Measurements from ENCODE around the gene IGF2R. TPM values are rescaled to one million over a fixed set of nuclear protein-coding genes. Genes with fewer than 3 reads are reported as not detected.

IGF2R gene
- total RNA-seq, 3 donors from 2014 or later, result 60.4 to 112 (median 81.0) TPM

DNA sequence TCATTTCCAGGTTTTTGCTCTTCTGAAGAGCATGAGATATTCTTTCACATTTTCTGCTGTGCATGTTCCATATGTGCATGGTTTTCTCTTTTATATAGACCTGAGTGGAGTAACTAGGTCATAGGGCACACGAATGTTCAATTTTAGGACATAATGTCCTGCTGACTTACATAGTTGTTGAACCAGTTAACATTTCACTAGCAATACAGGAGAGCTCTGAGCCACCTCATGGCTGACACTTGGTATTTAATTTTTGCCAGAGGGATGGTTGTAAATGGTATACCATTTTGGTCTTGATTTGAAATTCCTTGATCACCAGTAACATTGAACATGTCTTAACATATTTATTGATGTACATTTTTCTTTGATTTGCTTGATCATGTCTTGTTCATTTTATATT, 38.3 kb downstream of the IGF2R start:
- Histone ChIP-seq H3K4me1 (no peaks in the 10 kb centered on the region), H3K9me3 (no peaks in the 10 kb centered on the region), H3K27ac (no peak overlapping the region), H3K27me3 (no peaks in the 10 kb centered on the region), H3K36me3 (no peaks in the 10 kb centered on the region), H3K4me3 (no peak overlapping the region)
- no peak for DNase-seq (ENCODE audit: low spot score in 2 of 2)
- intact Hi-C loops (cut with DNase I; ENCODE audit: low total_unique reads), result no loop called here
- TF ChIP-seq POLR2A (IDR thresholded peaks at IDR 0.05) (no peak), POLR2AphosphoS5 (IDR thresholded peaks at IDR 0.05) (no peak)
- TF ChIP-seq, protein P1, sequence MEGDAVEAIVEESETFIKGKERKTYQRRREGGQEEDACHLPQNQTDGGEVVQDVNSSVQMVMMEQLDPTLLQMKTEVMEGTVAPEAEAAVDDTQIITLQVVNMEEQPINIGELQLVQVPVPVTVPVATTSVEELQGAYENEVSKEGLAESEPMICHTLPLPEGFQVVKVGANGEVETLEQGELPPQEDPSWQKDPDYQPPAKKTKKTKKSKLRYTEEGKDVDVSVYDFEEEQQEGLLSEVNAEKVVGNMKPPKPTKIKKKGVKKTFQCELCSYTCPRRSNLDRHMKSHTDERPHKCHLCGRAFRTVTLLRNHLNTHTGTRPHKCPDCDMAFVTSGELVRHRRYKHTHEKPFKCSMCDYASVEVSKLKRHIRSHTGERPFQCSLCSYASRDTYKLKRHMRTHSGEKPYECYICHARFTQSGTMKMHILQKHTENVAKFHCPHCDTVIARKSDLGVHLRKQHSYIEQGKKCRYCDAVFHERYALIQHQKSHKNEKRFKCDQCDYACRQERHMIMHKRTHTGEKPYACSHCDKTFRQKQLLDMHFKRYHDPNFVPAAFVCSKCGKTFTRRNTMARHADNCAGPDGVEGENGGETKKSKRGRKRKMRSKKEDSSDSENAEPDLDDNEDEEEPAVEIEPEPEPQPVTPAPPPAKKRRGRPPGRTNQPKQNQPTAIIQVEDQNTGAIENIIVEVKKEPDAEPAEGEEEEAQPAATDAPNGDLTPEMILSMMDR (IDR thresholded peaks at IDR 0.05), result no peak

DNA sequence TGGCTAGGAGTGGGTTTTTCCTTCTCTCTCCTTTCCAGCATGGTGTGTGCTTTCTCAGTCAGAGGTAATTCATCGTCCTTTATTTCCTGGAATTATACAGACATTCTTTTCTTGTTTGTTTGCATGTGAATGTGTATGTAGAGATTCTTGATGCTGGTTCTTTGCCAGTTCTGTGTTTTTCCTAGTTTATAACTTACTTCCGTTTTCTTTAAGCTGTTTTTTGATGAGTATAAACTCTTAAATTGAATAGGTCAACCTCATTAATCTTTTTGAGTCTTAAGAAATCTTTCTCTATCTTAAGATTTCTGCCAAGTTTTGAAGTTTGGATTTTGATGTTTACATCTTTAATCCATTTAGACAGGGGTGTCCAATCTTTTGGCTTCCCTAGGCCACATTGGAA, 38.7 kb downstream of the IGF2R start:
- TF ChIP-seq POLR2AphosphoS5 (IDR thresholded peaks at IDR 0.05) (no peak), POLR2A (IDR thresholded peaks at IDR 0.05) (no peak)
- TF ChIP-seq, protein P1 (IDR thresholded peaks at IDR 0.05), result no peak
- no peaks in the 10 kb centered on the region for H3K36me3 ChIP-seq
- no peak overlapping the region for H3K27ac ChIP-seq

GRCh38 chr6:160010067-160010466, 41.2 kb downstream of the IGF2R start:
- no peak for DNase-seq (ENCODE audit: low spot score in 2 of 2)
- Histone ChIP-seq H3K27me3 (no peaks in the 10 kb centered on the region), H3K27ac (no peak overlapping the region), H3K4me1 (no peaks in the 10 kb centered on the region), H3K9me3 (no peaks in the 10 kb centered on the region), H3K36me3 (no peaks in the 10 kb centered on the region), H3K4me3 (no peak overlapping the region)
- intact Hi-C loops (cut with DNase I; ENCODE audit: low total_unique reads), result no loop called here
- TF ChIP-seq POLR2AphosphoS5 (IDR thresholded peaks at IDR 0.05) (peak in 1 of 3 donors; percentile 39), POLR2A (IDR thresholded peaks at IDR 0.05) (no peak)
- TF ChIP-seq, protein P1 (IDR thresholded peaks at IDR 0.05), result no peak

More for the DNA sequence above, 38.7 kb downstream of the IGF2R start:
- no peaks in the 10 kb centered on the region for H3K9me3 ChIP-seq
- intact Hi-C loops (cut with DNase I; ENCODE audit: low total_unique reads), result no loop called here
- no peaks in the 10 kb centered on the region for H3K27me3 ChIP-seq
- no peaks in the 10 kb centered on the region for H3K4me1 ChIP-seq
- no peak overlapping the region for H3K4me3 ChIP-seq
- DNase-seq (ENCODE audit: low spot score in 2 of 2), result no peak

DNA sequence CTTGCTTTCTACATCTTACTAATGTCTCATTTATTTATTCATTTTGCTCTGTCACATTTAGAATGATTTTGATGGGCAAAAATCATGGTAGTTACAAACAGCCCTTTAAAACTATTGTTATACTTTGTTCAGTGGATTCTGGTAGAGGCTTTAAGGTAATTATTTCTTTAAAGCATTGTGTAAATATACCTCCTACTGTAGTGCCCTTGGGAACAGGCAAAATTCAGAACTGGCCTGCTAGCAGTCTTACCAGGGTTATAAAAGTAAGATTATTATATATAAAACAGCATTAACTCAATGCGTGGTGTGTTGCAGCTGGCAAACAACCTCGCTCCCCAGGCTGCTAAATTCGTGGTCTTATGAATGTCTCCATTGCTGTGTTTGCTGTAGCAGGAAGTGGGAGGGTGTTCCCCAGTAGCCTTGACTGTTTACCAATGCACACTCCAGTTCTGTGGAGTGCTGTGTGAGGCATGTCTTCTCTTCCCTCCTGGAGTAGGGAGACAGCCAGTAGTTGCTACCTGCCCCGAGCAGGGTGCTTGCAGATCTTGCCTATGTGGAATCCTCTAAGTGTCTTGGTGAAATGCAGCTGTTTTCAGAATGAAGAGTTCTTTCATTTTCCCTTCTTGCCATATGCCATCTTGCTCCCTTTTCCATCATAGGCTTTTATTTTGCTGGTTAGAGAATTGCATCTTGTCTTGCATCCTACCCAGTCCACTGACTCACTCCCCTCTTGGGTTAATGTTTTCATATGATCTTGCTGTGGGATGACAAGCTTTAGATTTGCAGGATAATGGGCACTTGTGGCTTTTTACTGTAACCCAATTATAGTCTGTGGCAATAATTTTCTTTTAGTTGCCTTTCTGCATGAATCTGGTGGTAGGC, 45.3 kb downstream of the IGF2R start:
- DNase-seq (ENCODE audit: low spot score in 2 of 2), result no peak
- TF ChIP-seq POLR2A (IDR thresholded peaks at IDR 0.05), result no peak
- Histone ChIP-seq H3K4me1 (no peaks in the 10 kb centered on the region), H3K4me3 (no peak overlapping the region), H3K36me3 (no peaks in the 10 kb centered on the region), H3K27me3 (no peaks in the 10 kb centered on the region), H3K27ac (no peak overlapping the region), H3K9me3 (no peaks in the 10 kb centered on the region)
- intact Hi-C loops (cut with DNase I; ENCODE audit: low total_unique reads), result no loop called here

GRCh38 chr6:160014869-160015182, 45.9 kb downstream of the IGF2R start:
- Histone ChIP-seq H3K36me3 (no peaks in the 10 kb centered on the region), H3K27ac (no peak overlapping the region), H3K4me1 (no peaks in the 10 kb centered on the region), H3K4me3 (no peak overlapping the region), H3K27me3 (no peaks in the 10 kb centered on the region), H3K9me3 (no peaks in the 10 kb centered on the region)
- no peak for TF ChIP-seq POLR2AphosphoS5 (IDR thresholded peaks at IDR 0.05)
- TF ChIP-seq, protein P1 (IDR thresholded peaks at IDR 0.05), result no peak
- TF ChIP-seq POLR2A (IDR thresholded peaks at IDR 0.05), result no peak
- intact Hi-C loops (cut with DNase I; ENCODE audit: low total_unique reads), result no loop called here
- no peak for DNase-seq (ENCODE audit: low spot score in 2 of 2)

Data from breast epithelium (tissue), 4 donors.